Sigmoid colon (tissue), 7 donors: Measurements from ENCODE around the gene DGKH. TPM values are rescaled to one million over a fixed set of nuclear protein-coding genes. Genes with fewer than 3 reads are reported as not detected.

ENCODE experiments used
- DNase-seq: peaks from one replicate; pipeline ENCODE4 v3.0.0-alpha.2; 2019
- H3K27ac ChIP-seq, 4 donors: fragments of 200-600 bp; sonication (generic); one replicate each; pipeline ENCODE4 v1.5.1; 2016 to 2019; ENCODE audit warnings: mild to moderate bottlenecking in 1 of 4
- H3K27me3 ChIP-seq, 3 donors: fragments of 200-600 bp; sonication (generic); one replicate each; pipeline ENCODE4 v1.5.1; 2019; ENCODE audit warnings: mild to moderate bottlenecking in 1 of 3
- H3K36me3 ChIP-seq, 4 donors: fragments of 200-600 bp; sonication (generic); one replicate each; pipeline ENCODE4 v1.5.1; 2016 to 2019
- H3K4me1 ChIP-seq, 4 donors: fragments of 200-600 bp; sonication (generic); one replicate each; pipeline ENCODE4 v1.5.1; 2017 to 2019
- H3K4me3 ChIP-seq, 4 donors: fragments of 200-600 bp; sonication (generic); one replicate each; pipeline ENCODE4 v1.5.1; 2017 to 2019; ENCODE audit warnings: mild to moderate bottlenecking in 2 of 4, moderate library complexity in 1 of 4
- H3K9me3 ChIP-seq, 4 donors: fragments of 200-600 bp in 3 of 4; sonication (generic) in 3 of 4; one replicate each; pipeline versions ENCODE4 v1.5.1 to v1.6.1; 2013 to 2019
- CTCF ChIP-seq, 4 experiments: fragments of 450-650 bp in 3 of 4; fragments of 200-600 bp in 1 of 4; IDR thresholded peaks; one replicate each; pipeline ENCODE4 v1.5.1; 2016 to 2019; ENCODE audit warnings: antibody characterized with exemption in 4 of 4, mild to moderate bottlenecking in 3 of 4, moderate library complexity in 2 of 4
- EP300 ChIP-seq, 4 donors: sonication (generic); formaldehyde crosslinking; IDR thresholded peaks; one replicate each; pipeline ENCODE4 v1.6.1; 2017; ENCODE audit warnings: antibody characterized with exemption in 4 of 4
- POLR2A ChIP-seq, 2 donors: fragments of 450-650 bp; IDR thresholded peaks; one replicate each; pipeline ENCODE4 v1.6.1; 2016; ENCODE audit warnings: antibody characterized with exemption in 2 of 2, mild to moderate bottlenecking in 2 of 2, moderate library complexity in 2 of 2
- POLR2AphosphoS5 ChIP-seq, 4 donors: sonication (generic); formaldehyde crosslinking; IDR thresholded peaks; one replicate each; pipeline ENCODE4 v1.6.1; 2017; ENCODE audit warnings: antibody characterized with exemption in 4 of 4
- WGBS, 2 donors: extraction: QIAGEN DNeasy Blood & Tissue Kit; methylation state at CpG; one replicate each; pipeline ENCODE4 v1.1.7; 2013; 5-methylcytosine and 5-hydroxymethylcytosine counted together
- intact Hi-C: fragments of 100-400 bp; cut with DNase I; formaldehyde crosslinking; loops from one replicate; pipeline ENCODE4 v1.15.1; 2023
- polyA plus RNA-seq, 3 donors: library from polyadenylated mRNA; stranded (reverse); fragments of 200-250 nt; gene quantifications; one replicate each; pipeline ENCODE4 v1.2.3, GENCODE V29; 2013
- total RNA-seq, 4 donors: library from RNA; depleted of rRNA; stranded (reverse); fragments of >200 nt; gene quantifications; one replicate each; pipeline ENCODE4 v1.1.0, GENCODE V29; 2016
- donor health status: healthy with polysubstance abuse.
- donor health status: Bipolar disorder and iron deficiency.
- donor health status: healthy.

Gene DGKH
- total and polyA plus RNA-seq, 7 donors, result 1.2 to 23.3 (median 13.9) TPM

DNA sequence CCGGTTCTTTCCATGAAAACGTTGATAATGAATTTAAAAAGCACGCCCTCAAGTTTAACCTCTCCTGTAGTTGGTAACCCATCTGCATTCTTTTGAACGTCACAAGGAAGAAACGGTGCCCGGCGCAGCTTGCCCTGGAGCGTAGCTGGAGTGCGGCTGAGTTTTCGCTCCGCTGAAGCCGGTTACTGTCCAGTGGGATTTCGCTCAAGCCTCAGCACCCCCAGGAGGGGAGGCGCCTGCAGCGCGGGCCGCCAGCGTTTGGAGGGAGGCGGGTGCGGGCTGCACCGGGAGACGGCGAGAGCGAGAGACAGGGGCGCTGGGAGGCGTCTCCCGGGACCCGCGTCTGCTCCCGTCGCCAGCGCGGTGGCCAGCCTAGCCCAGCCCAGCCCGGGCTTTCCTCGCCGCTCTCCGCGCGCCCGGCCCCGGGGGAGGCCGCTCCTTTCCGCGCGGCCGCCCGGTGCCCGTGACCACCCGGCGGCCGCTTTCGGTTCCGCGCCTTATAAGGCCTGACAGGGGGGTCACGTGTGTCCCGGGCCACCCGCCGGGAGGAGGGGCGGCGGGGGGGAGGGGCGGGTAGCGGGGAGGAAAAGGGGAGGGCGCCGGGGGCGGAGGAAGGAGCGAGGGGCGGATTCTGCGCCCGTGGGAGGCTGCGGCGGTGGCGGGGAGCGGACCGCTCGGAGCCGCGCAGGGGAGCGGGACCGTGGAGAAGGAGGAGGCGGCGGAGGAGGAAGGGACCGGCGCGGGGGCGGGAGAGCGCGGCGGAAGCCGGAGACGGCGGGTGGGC, 8.3 kb upstream of the DGKH start:
- 1% methylated on average over 90 to 91 of the region's 91 CpGs for WGBS, 2 donors
- Histone ChIP-seq H3K27ac (peak overlapping the region; percentile 95 to 99 (median 99)), H3K9me3 (peaks cover 0 to 2% (median 0%) of the 10 kb centered on the region in 4 donors), H3K27me3 (no peaks in the 10 kb centered on the region), H3K4me1 (peaks cover 0 to 19% (median 12%) of the 10 kb centered on the region in 4 donors), H3K36me3 (no peaks in the 10 kb centered on the region), H3K4me3 (peak overlapping the region; percentile 71 to 89 (median 86))
- TF ChIP-seq POLR2AphosphoS5 (IDR thresholded peaks at IDR 0.05) (peak; percentile 82 to 87 (median 84)), CTCF (IDR thresholded peaks at IDR 0.05) (no peak), EP300 (IDR thresholded peaks at IDR 0.05) (no peak), POLR2A (IDR thresholded peaks at IDR 0.05) (peak; percentile 18 to 28)
- DNase-seq, result peak; percentile 97
- intact Hi-C loops, result loop anchor here (2.0 to 10.0 kb wide), 5 partner anchors 71 to 975 kb away; partner anchors contain the start of genes VWA8 and WBP4

- Histone ChIP-seq H3K4me3 (peak overlapping the region; percentile 71 to 89 (median 86)), H3K27me3 (no peaks in the 10 kb centered on the region), H3K4me1 (peaks cover 0 to 19% (median 12%) of the 10 kb centered on the region in 4 donors), H3K27ac (peak overlapping the region; percentile 95 to 99 (median 99)), H3K36me3 (no peaks in the 10 kb centered on the region), H3K9me3 (no peaks in the 10 kb centered on the region)
- no peak for DNase-seq
- WGBS, 2 donors, result 1 to 2% methylated on average over 49 of the region's 49 CpGs
- intact Hi-C loops, result loop anchor here (2.0 to 10.0 kb wide), 5 partner anchors 70 to 976 kb away; partner anchors contain the start of genes VWA8 and WBP4
- TF ChIP-seq EP300 (IDR thresholded peaks at IDR 0.05) (no peak), POLR2A (IDR thresholded peaks at IDR 0.05) (no peak), CTCF (IDR thresholded peaks at IDR 0.05) (no peak), POLR2AphosphoS5 (IDR thresholded peaks at IDR 0.05) (no peak)
Observed at GRCh38 chr13:42040730-42041010, 7.8 kb upstream of the DGKH start.

- Histone ChIP-seq H3K27me3 (no peaks in the 10 kb centered on the region), H3K27ac (peak overlapping the region; percentile 95 to 99 (median 99)), H3K4me3 (peak overlapping the region; percentile 59 to 89 (median 80)), H3K9me3 (no peaks in the 10 kb centered on the region), H3K4me1 (peaks cover 0 to 19% (median 12%) of the 10 kb centered on the region in 4 donors), H3K36me3 (no peaks in the 10 kb centered on the region)
- peak in 1 of 4 donors; percentile 17 for TF ChIP-seq EP300 (IDR thresholded peaks at IDR 0.05)
- no peak for TF ChIP-seq POLR2A (IDR thresholded peaks at IDR 0.05)
- intact Hi-C loops, result loop anchor here (2.0 to 10.0 kb wide), 5 partner anchors 70 to 976 kb away; partner anchors contain the start of genes VWA8 and WBP4
- 0% methylated on average over 58 of the region's 58 CpGs for WGBS, 2 donors
- DNase-seq, result peak; percentile 74
Observed at GRCh38 chr13:42041011-42041683, 7.3 kb upstream of the DGKH start.

GRCh38 chr13:42041684-42042035, 6.8 kb upstream of the DGKH start:
- peak overlapping the region; percentile 95 to 99 (median 99) for H3K27ac ChIP-seq
- H3K4me3 ChIP-seq, result peak overlapping the region; percentile 59 to 89 (median 80)
- peaks cover 0 to 19% (median 12%) of the 10 kb centered on the region in 4 donors for H3K4me1 ChIP-seq
- peak; percentile 86 for DNase-seq
- no peak for TF ChIP-seq EP300 (IDR thresholded peaks at IDR 0.05)
- no peak for TF ChIP-seq POLR2A (IDR thresholded peaks at IDR 0.05)
- TF ChIP-seq POLR2AphosphoS5 (IDR thresholded peaks at IDR 0.05), result peak in 2 of 4 donors; percentile 9 to 18
- peak in 3 of 4 experiments; percentile 52 to 74 (median 61) for TF ChIP-seq CTCF (IDR thresholded peaks at IDR 0.05)
- no peaks in the 10 kb centered on the region for H3K27me3 ChIP-seq
- H3K9me3 ChIP-seq, result no peaks in the 10 kb centered on the region
- intact Hi-C loops, result loop anchor here (2.0 to 10.0 kb wide), 5 partner anchors 69 to 977 kb away; partner anchors contain the start of genes VWA8 and WBP4
- H3K36me3 ChIP-seq, result no peaks in the 10 kb centered on the region
- WGBS, 2 donors, result 5 to 11% methylated on average over 16 of the region's 16 CpGs

GRCh38 chr13:42043676-42044075, 4.8 kb upstream of the DGKH start:
- no peaks in the 10 kb centered on the region for H3K27me3 ChIP-seq
- peaks cover 0 to 32% (median 16%) of the 10 kb centered on the region in 4 donors for H3K4me1 ChIP-seq
- no peak overlapping the region for H3K27ac ChIP-seq
- H3K4me3 ChIP-seq, result no peak overlapping the region
- no peaks in the 10 kb centered on the region for H3K9me3 ChIP-seq
- WGBS, 2 donors, result 88 to 95% methylated on average over 5 of the region's 5 CpGs
- intact Hi-C loops, result loop anchor here (5.0 to 10.0 kb wide), 3 partner anchors 126 to 979 kb away; partner anchors contain the start of gene WBP4
- DNase-seq, result no peak
- TF ChIP-seq POLR2A (IDR thresholded peaks at IDR 0.05) (no peak), POLR2AphosphoS5 (IDR thresholded peaks at IDR 0.05) (no peak), CTCF (IDR thresholded peaks at IDR 0.05) (no peak), EP300 (IDR thresholded peaks at IDR 0.05) (no peak)
- no peaks in the 10 kb centered on the region for H3K36me3 ChIP-seq
